H1 (cell line): ENCODE measurements around the gene ARHGAP27. TPM values are rescaled to one million over a fixed set of nuclear protein-coding genes. Genes with fewer than 3 reads are reported as not detected.
"Not testable (repeated sequence)": the region's sequence is repeated elsewhere in the genome, so short reads cannot be mapped to it uniquely, and the experiment has no call there.

Source experiments
- CTCF ChIA-PET: fragments of 300-600 bp; sonication (Branson Sonifier 250); formaldehyde crosslinking; loops from one replicate; lab custom pipeline; 2021; ENCODE audit not compliant: partially characterized antibody; lab: Charles Lee
- POLR2A ChIA-PET: fragments of 300-600 bp; sonication (Branson Sonifier 250); formaldehyde crosslinking; loops from one replicate; lab custom pipeline; 2021; ENCODE audit warnings: inconsistent platforms; ENCODE audit not compliant: partially characterized antibody; lab: Charles Lee
- DNase-seq, 2 experiments: peaks; one replicate each; pipeline versions ENCODE4 v3.0.0 to v3.0.0-alpha.2; 2010 to 2022; ENCODE audit warnings: low spot score in 2 of 2, low read depth in 1 of 2, mixed read lengths in 1 of 2
- FAIRE-seq: peaks from 2 replicates; lab custom pipeline; 2011; peaks lifted over from hg19 to GRCh38; lab: Jason Lieb, UNC
- H2AFZ ChIP-seq: 2 replicates; pipeline ENCODE4 v1.8.1; 2012; ENCODE audit warnings: low read length, inconsistent platforms
- H2AK5ac ChIP-seq: 2 replicates; pipeline ENCODE4 v1.6.1; 2013; ENCODE audit warnings: low read depth, low read length
- H2BK120ac ChIP-seq: replicated peaks from 2 replicates; pipeline ENCODE3; 2013; ENCODE audit warnings: low read depth, low read length, inconsistent platforms
- H2BK12ac ChIP-seq: 2 replicates; pipeline ENCODE4 v1.6.1; 2013; ENCODE audit warnings: low read depth, low read length
- H2BK15ac ChIP-seq: 2 replicates; pipeline ENCODE4 v1.6.1; 2013; ENCODE audit warnings: low read length
- H2BK20ac ChIP-seq: 2 replicates; pipeline ENCODE4 v1.6.1; 2013; ENCODE audit warnings: low read length
- H2BK5ac ChIP-seq: 2 replicates; pipeline ENCODE4 v1.6.1; 2013; ENCODE audit warnings: low read depth, low read length
- H3K14ac ChIP-seq: 2 replicates; pipeline ENCODE4 v1.6.1; 2013; ENCODE audit warnings: inconsistent platforms; ENCODE audit not compliant: insufficient read length
- H3K18ac ChIP-seq: 2 replicates; pipeline ENCODE4 v1.6.1; 2013; ENCODE audit warnings: low read length; ENCODE audit errors: extremely low read depth
- H3K23ac ChIP-seq: 2 replicates; pipeline ENCODE4 v1.6.1; 2013; ENCODE audit warnings: inconsistent platforms; ENCODE audit not compliant: insufficient read length
- H3K23me2 ChIP-seq: 2 replicates; pipeline ENCODE4 v1.6.1; 2013; ENCODE audit warnings: low read depth, low read length
- H3K27ac ChIP-seq: 2 replicates; pipeline ENCODE4 v1.6.1; 2011; ENCODE audit warnings: low read depth, low read length, inconsistent platforms
- H3K27me3 ChIP-seq, 4 experiments: replicated peaks in 1 of 4; 1 replicate in 1 of 4; 2 replicates in 3 of 4; pipeline versions ENCODE4 v1.6.1 to v1.8.1; 2011 to 2013; ENCODE audit warnings: low read length in 3 of 4, mild to moderate bottlenecking in 3 of 4, inconsistent platforms in 2 of 4, mixed read lengths in 2 of 4, moderate library complexity in 1 of 4; ENCODE audit not compliant: control insufficient read depth in 3 of 4, insufficient read depth in 3 of 4; ENCODE audit errors: extremely low read depth in 1 of 4
- H3K36me3 ChIP-seq, 4 experiments: 2 replicates each; pipeline versions ENCODE4 v1.6.1 to v1.8.1; 2011 to 2013; ENCODE audit warnings: mild to moderate bottlenecking in 4 of 4, low read length in 3 of 4, moderate library complexity in 2 of 4, control low read depth in 1 of 4, inconsistent platforms in 1 of 4; ENCODE audit not compliant: insufficient read depth in 4 of 4, control insufficient read depth in 2 of 4
- H3K4ac ChIP-seq: replicated peaks from 2 replicates; pipeline ENCODE3; 2013; ENCODE audit warnings: low read length, low read depth, mixed read lengths, inconsistent platforms; ENCODE audit not compliant: insufficient read length
- H3K4me1 ChIP-seq, 4 experiments: replicated peaks in 1 of 4; 1 replicate in 1 of 4; 2 replicates in 3 of 4; pipeline versions ENCODE4 v1.6.1 to v1.8.1; 2011 to 2013; ENCODE audit warnings: low read length in 3 of 4, inconsistent platforms in 2 of 4, mixed read lengths in 1 of 4; ENCODE audit not compliant: insufficient read depth in 4 of 4, control insufficient read depth in 3 of 4
- H3K4me2 ChIP-seq, 2 experiments: 2 replicates each; pipeline versions ENCODE4 v1.6.1 to v1.8.1; 2011 to 2013; ENCODE audit warnings: low read depth in 2 of 2, low read length in 2 of 2, control low read depth in 1 of 2, inconsistent platforms in 1 of 2, mild to moderate bottlenecking in 1 of 2; ENCODE audit not compliant: insufficient read depth in 1 of 2
- H3K4me3 ChIP-seq, 4 experiments: fragments of 200-600, 300-600 bp in 1 of 4; sonication (generic), shearing (Covaris generic), sonication (Bioruptor Twin) in 1 of 4; 2 replicates each; pipeline versions ENCODE4 v1.5.1 to v1.8.1; 2011 to 2016; ENCODE audit warnings: low read length in 4 of 4, low read depth in 3 of 4, control low read depth in 2 of 4, inconsistent platforms in 2 of 4, mild to moderate bottlenecking in 2 of 4, mixed read lengths in 1 of 4, moderate library complexity in 1 of 4; ENCODE audit not compliant: insufficient read depth in 2 of 4; ENCODE audit errors: extremely low read depth in 1 of 4
- H3K56ac ChIP-seq: replicated peaks from 2 replicates; pipeline ENCODE3; 2013; ENCODE audit warnings: low read depth, mild to moderate bottlenecking, mixed read lengths, low read length, inconsistent platforms; ENCODE audit not compliant: insufficient read length
- H3K79me1 ChIP-seq: 2 replicates; pipeline ENCODE4 v1.6.1; 2013; ENCODE audit warnings: low read depth, low read length, control low read depth
- H3K79me2 ChIP-seq, 2 experiments: 2 replicates each; pipeline versions ENCODE4 v1.6.1 to v1.8.1; 2012 to 2013; ENCODE audit warnings: low read length in 2 of 2, mild to moderate bottlenecking in 2 of 2, inconsistent platforms in 1 of 2; ENCODE audit not compliant: insufficient read depth in 2 of 2, control insufficient read depth in 1 of 2
- H3K9ac ChIP-seq, 4 experiments: replicated peaks in 1 of 4; 1 replicate in 1 of 4; 2 replicates in 3 of 4; pipeline versions ENCODE4 v1.6.1 to v1.8.1; 2011 to 2013; ENCODE audit warnings: low read depth in 3 of 4, low read length in 3 of 4, control low read depth in 2 of 4, mild to moderate bottlenecking in 2 of 4, moderate library complexity in 2 of 4, inconsistent platforms in 1 of 4; ENCODE audit errors: extremely low read depth in 1 of 4
- H3K9me3 ChIP-seq, 2 experiments: 2 replicates each; pipeline versions ENCODE4 v1.6.1 to v1.8.1; 2012 to 2013; ENCODE audit warnings: mild to moderate bottlenecking in 2 of 2, moderate library complexity in 2 of 2, control low read depth in 1 of 2, inconsistent platforms in 1 of 2, low read depth in 1 of 2, low read length in 1 of 2, mixed read lengths in 1 of 2; ENCODE audit not compliant: insufficient read depth in 2 of 2
- H4K20me1 ChIP-seq, 2 experiments: replicated peaks in 1 of 2; 2 replicates each; pipeline versions ENCODE3 to v1.8.1; 2011 to 2013; ENCODE audit warnings: inconsistent platforms in 2 of 2, low read length in 2 of 2, mild to moderate bottlenecking in 1 of 2; ENCODE audit not compliant: insufficient read depth in 2 of 2, control insufficient read depth in 1 of 2
- H4K5ac ChIP-seq: 2 replicates; pipeline ENCODE4 v1.6.1; 2013; ENCODE audit warnings: low read length, low read depth, mixed read lengths, inconsistent platforms; ENCODE audit not compliant: insufficient read length
- H4K8ac ChIP-seq: 2 replicates; pipeline ENCODE4 v1.8.0; 2013; ENCODE audit warnings: mild to moderate bottlenecking, moderate library complexity, low read length, inconsistent platforms; ENCODE audit not compliant: insufficient read depth; ENCODE audit errors: extremely low read depth
- H4K91ac ChIP-seq: replicated peaks from 2 replicates; pipeline ENCODE3; 2013; ENCODE audit warnings: low read length, mixed read lengths, inconsistent platforms; ENCODE audit not compliant: insufficient read length
- WGBS, 2 experiments: shearing (Covaris generic) in 1 of 2; methylation state at CpG; one replicate each; pipeline versions ENCODE4 v1.1.6 to v1.1.7; 2013 to 2015; ENCODE audit warnings: low lambda C conversion rate in 2 of 2, mixed read lengths in 2 of 2, inconsistent platforms in 1 of 2, low coverage in 1 of 2, missing lambda C conversion rate in 1 of 2; ENCODE audit not compliant: insufficient replicate concordance in 2 of 2, insufficient coverage in 1 of 2, insufficient read length in 1 of 2; ENCODE audit errors: extremely low coverage in 1 of 2, missing lambda C conversion rate in 1 of 2; 5-methylcytosine and 5-hydroxymethylcytosine counted together
- polyA plus RNA-seq, 7 experiments: library from polyadenylated mRNA; depleted of rRNA in 3 of 7; stranded (reverse) in 5 of 7; unstranded in 2 of 7; fragments of >200 nt in 5 of 7; fragments of 200-250 nt in 2 of 7; gene quantifications; 1 replicate in 5 of 7; 2 replicates in 1 of 7; 4 replicates in 1 of 7; pipeline versions ENCODE4 v1.2.1 to v1.2.3, GENCODE V29; 2011 to 2013; ENCODE audit warnings: missing spikeins in 2 of 7, mixed read lengths in 2 of 7
- total RNA-seq: library from RNA; stranded (reverse); fragmentation: NEBNext Ultra II Directional; extraction: Animal tissue kit (Norgen Biotek cat#: 25700); gene quantifications from 2 replicates; pipeline ENCODE4 v1.2.1, GENCODE V29; 2021

ARHGAP27 gene
- total and polyA plus RNA-seq, 2 of the 8 experiments (the other 6 are each of a cell fraction or from before 2014, with no cell fraction given) = 11.6 to 13.1 TPM

DNA sequence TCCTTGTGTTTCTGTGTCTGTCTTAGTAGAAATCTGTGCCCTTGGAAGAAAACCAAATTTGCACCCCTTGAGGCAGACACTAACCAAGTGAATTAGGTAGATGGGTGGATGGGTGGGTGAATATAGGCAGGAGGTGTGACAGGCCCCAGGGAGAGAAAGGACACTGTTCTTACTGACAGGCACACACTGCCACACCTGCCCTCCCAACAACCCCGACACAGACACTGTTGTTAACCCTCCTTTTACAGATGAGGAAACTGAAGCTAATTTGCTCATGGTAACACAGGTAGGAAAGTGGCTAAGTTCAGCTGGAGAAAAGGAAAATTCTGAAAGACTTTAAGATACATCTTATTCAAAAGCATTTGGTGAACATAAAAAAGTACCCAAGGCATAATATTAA lies 15.8 kb upstream of the ARHGAP27 start:
- H3K4ac ChIP-seq, H3K18ac ChIP-seq, H4K91ac ChIP-seq, H4K8ac ChIP-seq, H3K56ac ChIP-seq, CTCF ChIA-PET, H2BK120ac ChIP-seq, H3K79me1 ChIP-seq, H4K5ac ChIP-seq, H3K36me3 ChIP-seq, H3K23me2 ChIP-seq, POLR2A ChIA-PET, H2AFZ ChIP-seq, H3K9me3 ChIP-seq, FAIRE-seq, H3K4me3 ChIP-seq, H2AK5ac ChIP-seq, H3K14ac ChIP-seq, H3K4me2 ChIP-seq, H2BK20ac ChIP-seq, H3K27me3 ChIP-seq, H3K4me1 ChIP-seq, DNase-seq, H3K9ac ChIP-seq, H3K27ac ChIP-seq, H3K23ac ChIP-seq, H2BK15ac ChIP-seq, H3K79me2 ChIP-seq, H4K20me1 ChIP-seq, H2BK12ac ChIP-seq, H2BK5ac ChIP-seq: not testable (repeated sequence)
- WGBS, 2 experiments = no CpG with 5 or more reads among the region's 1 CpG

DNA sequence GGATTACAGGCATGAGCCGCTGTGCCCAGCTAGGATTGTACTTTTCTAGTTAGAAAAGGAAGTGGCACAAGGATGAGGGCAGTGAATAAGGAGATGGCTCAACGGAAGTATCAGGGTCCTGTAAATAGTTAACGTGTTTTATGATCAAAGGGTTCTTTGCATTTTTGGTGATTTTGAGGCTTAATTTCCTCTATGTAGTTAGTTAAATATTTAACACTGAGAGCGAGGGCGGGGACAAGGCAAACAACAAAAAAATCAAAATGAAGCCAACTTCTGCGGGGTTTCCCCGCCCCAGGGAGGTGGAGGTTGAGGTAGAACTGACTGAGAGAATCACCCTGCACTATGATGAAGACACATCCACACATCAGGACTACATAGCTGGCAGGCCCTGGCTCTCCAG lies 15.4 kb upstream of the ARHGAP27 start:
- H2AFZ ChIP-seq, H3K4ac ChIP-seq, H3K36me3 ChIP-seq, H3K9me3 ChIP-seq, H3K4me3 ChIP-seq, DNase-seq, H2BK5ac ChIP-seq, H3K79me1 ChIP-seq, H3K23ac ChIP-seq, H3K79me2 ChIP-seq, FAIRE-seq, H3K27me3 ChIP-seq, H4K20me1 ChIP-seq, H3K4me2 ChIP-seq, H4K5ac ChIP-seq, H2BK120ac ChIP-seq, H3K14ac ChIP-seq, H2BK20ac ChIP-seq, H4K8ac ChIP-seq, H2BK15ac ChIP-seq, H3K4me1 ChIP-seq, H2AK5ac ChIP-seq, H3K9ac ChIP-seq, POLR2A ChIA-PET, CTCF ChIA-PET, H3K23me2 ChIP-seq, H3K18ac ChIP-seq, H4K91ac ChIP-seq, H3K27ac ChIP-seq, H3K56ac ChIP-seq, H2BK12ac ChIP-seq: not testable (repeated sequence)
- WGBS, 2 experiments = 98% methylated on average over 7 of the region's 7 CpGs; no CpG with 5 or more reads in 1 of the 2 experiments
